GM19468 (cell line): Measurements from ENCODE around the gene FAM117B.

Experiments used
- ATAC-seq: cut with Tn5 transposase; IDR thresholded peaks from one replicate; pipeline ENCODE4 v1.9.1; 2021; ENCODE audit warnings: mild to moderate bottlenecking, moderate library complexity, moderate number of reproducible peaks; ENCODE audit not compliant: unreplicated experiment; ENCODE audit errors: extremely low read depth

Gene FAM117B

DNA sequence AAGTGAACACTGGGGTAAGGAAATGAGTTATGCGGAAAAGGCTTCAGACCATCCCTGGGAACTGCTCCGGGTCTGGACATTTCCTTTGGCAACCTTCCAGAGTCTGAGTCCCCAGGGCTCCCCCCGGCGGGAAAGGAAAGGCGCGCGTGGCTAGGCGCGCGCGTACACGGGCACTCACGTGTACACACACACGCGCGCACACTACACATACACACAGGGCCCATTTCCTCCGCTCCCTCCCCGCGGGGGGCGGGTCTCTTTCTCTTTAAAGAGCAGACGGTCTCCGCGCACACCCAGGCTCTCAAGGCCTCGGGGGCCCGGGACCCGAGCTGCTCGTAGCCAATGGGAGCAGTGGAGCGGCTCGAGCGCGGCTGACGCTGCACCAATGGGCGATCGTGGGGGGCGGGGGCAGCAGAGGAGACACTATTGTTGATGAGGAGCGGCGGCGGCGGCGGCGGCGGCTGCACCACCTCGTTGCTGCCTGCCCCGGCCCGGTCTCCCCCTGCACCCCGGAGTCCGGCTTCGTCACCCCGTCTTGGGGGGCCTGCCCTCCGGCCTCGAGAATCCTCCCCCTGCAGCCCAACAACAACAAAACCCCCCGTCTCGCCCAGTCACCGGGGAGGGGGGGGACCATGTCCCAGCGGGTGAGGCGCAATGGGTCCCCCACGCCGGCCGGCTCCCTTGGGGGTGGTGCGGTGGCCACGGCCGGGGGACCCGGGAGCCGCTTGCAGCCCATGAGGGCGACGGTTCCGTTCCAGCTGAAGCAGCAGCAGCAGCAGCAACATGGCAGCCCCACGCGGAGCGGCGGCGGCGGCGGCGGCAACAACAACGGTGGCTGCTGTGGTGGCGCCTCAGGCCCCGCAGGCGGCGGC lies at the start of gene FAM117B:
Gene FAM117B (plus strand): TSS at position 414 of the 872 bp plus-strand sequence. CDS start 219 bp downstream, at position 633.
- peak; percentile 81 for ATAC-seq

DNA sequence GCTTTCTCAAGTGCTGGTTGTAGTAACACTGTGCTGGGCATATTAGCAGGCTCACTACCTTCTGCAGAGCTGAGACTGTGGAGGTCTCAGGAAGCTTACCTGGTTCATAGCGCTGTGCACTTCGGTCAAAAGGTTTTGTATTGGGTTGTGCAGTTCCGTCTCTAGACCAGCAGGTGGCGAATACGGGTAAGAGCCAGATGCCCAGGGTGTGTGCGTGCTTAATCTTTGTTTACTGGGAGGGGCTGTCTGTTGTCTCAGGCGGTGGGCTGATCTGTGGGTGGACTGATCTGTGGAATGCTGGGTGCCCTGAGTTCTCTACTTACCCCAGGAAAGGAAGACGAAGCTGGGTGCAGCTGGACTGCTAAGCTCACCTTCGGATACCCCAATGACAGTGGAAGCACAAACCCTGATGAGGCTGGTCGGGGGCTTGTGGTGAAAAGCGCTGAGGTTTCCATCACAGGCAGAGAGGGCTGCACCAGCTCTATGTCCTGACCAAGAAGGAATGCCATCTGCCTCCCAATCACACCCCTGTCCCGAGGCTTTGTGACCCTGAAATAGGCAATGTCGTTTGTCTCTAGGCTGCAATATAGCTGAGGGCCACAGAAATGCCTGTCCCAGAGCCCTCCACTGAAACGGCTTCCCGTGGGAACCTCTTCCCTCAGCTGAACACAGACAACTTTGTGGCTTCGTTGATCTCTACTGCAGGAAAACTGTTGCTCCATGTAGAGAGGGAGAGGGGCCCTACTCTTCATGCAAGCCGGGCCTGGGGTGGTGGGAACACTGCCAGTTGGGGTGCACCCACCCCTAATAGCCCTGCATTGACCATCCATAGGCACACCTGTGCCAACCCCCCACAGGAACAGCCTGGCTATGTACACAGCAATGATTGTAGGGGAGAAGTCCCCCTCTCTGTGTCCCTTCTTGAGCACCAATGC lies 45.9 kb upstream of the FAM117B start:
- ATAC-seq = peak; percentile 32

DNA sequence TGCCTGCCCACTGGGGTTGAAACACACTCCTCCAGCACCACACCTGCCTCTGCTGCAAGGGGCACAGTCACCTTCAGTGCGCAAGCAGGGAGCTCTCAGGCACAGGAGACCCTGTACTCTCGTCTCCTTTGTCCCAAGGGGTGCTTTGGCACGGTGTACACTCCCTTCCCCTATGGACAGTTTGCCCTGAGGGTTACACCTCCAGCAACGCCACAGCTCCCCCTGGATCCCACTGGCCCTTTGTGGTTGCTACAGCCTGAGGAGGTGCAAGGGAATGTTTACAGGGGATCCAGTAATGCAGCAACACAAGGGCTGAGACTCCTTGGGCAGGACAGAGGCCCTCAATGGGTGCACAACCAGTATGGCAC lies 45.2 kb upstream of the FAM117B start:
- ATAC-seq = no peak

DNA sequence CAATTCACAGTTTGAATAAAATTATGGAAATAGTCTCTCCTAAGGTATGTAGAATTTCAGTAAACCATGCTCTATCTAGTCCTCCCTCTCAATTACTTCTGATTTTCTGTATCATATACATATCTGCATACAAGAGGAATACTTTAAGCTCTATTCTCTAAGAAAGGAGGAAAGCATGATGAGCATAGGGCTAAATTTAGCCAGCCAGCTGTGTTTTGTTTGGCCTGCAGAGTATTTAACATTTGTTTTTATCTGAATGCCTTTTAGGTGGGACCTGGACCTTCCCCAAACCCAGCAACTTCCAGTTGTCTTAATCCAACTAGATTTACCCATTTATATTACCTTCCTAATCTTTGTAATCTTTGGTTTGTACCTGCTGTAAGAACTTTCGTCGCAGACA lies 42.2 kb upstream of the FAM117B start:
- ATAC-seq = no peak

DNA sequence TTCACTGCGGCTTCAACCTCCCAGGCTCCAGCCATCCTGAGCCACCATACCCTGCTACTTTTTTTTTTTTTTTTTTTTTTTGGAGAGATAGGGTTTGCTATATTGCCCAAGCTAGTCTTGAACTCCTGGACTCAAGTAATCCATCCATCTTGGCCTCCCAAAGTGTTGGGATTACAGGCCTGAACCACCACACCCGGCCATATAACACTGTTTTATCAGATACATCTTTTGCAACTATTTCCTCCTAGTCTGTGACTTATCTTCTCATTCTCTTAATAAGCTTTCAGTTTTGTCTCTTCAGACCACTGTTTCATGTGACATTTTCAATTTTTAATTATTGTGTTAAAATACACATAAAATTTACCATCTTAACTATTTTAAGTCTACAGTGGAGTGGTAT lies 35.7 kb upstream of the FAM117B start:
- ATAC-seq = no peak

DNA sequence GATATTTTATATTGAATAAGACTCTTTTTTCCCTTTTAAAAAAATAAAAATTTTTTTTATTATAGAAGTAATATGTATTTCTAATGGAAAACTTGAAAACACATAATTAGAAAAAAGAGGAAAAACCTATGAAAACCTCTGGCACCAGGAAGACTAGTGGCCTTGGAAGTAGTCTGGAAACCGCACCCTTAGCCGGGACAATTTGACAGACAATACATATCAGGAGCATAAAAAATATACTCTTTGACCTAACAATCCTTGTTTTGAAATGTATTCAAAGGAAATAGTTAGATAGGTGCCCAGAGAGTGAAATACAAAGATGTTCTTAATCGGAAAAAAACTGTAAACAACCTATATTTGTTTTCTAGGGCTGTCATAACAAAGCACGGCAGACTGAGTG lies 34.9 kb upstream of the FAM117B start:
- no peak for ATAC-seq

DNA sequence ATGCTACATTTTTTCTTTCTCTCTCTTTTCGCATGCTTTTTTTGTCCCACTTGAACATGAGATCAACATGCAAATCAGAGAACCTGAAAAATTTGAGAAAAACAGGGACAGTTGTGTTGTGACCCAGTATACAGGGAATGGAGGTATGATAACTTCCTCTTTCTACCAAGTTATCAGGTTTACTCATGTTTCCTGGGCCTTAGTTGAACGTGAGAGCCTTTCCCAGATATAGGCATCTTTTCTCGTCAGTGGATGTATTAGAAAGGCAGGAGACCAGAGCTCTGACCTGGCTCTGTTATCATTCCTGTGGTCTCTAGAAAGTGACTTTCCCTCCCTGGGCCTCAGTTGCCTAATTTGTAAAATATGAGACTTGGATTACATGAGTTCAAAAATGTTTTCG lies 30.1 kb upstream of the FAM117B start:
- no peak for ATAC-seq

DNA sequence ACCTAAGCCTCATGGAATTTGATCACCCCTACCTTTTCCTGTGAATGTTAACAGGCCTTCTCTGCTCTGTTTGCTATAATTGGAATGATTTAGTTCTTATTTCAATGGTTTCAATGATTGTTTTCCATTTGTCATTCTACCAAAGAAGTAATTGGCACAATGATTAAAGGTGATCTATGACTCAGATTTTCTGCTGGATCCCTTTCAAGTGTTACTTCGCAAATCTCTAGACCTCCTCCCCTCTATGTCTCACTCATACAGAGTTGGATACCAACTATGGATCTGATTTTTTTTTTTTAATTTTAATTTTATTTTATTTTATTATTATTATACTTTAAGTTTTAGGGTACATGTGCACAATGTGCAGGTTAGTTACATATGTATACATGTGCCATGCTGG lies 29.6 kb upstream of the FAM117B start:
- no peak for ATAC-seq

DNA sequence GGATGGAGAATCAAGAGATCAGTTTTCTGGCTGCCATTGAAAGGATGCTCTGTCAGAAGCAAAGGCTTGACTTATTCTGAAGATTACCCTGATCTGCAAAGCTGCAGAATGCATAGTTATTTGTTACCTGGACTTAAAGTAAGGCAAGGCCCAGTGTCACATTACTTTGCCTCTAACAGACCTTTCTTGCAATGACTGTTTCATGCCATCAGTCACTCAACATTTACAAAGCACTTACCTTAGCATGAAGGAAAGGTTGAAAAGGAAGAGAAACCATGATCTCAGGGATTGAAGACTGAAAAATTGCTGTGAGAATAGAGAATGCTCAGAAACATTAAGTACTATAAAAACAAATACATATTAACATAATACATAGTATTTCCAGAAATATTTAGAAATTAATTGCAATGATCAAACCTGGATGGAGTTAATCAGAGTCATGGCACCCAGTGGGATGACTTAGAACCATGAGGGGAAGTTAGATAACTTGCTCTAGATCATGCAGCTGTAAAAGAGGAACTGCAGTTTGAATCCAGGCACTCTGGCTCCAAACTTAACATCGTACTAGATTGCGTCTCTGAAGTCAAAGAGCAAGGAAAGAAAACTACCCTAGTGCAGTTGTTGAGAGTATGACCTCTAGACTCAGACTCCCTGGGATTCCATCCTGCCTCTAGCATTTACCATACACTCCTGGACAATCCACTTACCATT lies 26.5 kb upstream of the FAM117B start:
- ATAC-seq = no peak

DNA sequence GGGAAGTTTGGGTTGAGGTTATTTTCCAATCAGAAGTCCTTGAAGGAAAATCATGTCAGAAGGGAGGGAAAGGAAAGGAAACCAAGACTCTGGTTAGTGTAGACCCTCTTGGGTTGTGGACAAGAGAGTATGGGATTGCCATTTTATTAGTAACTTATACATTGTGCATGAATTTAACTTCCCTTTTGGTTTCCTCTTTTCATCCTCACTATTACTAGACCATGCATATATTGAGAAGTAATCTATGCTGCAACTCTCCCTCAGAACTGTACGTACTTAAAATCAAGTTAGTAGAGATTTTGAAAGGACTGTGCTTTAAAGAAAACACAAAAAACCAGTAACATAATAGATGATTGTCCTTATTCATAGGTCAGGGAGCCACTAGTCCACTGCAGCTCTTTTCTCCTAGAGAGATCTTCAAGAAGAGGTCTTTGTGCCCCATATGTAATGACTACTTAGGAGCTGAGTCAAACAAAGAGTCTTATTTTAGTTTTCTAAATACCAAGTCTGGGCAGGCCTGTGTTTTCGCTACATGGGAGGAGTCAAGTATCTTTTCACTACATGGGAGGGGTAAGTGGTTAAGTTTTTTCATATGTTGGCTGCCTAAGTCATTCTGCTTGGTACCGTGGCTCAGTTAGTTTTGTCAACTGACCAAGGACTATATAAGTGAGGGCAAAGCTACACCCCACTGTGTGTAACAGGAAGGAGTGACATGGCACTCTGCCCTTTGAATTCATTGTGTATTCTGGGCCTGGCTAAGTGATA lies 25.2 kb upstream of the FAM117B start:
- ATAC-seq = peak; percentile 55

DNA sequence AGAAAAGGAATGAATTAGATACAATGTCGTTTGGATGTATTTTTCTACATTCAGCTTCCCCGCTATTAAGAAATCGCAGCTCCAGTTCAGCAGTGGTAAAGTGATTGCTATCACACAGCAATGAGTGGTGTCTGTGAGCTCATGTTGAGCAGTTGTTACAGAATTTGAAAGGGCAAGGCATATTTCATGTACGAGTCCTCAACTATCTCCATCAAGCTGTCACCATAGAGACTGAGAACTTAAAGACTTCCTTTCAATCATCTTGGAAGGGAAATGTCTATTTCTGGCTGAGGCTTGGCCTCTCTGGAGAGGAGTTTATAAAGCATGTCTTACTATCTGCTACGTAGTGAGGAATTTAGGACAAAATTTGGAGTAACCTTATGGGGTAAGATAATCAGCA lies 24.4 kb upstream of the FAM117B start:
- no peak for ATAC-seq

DNA sequence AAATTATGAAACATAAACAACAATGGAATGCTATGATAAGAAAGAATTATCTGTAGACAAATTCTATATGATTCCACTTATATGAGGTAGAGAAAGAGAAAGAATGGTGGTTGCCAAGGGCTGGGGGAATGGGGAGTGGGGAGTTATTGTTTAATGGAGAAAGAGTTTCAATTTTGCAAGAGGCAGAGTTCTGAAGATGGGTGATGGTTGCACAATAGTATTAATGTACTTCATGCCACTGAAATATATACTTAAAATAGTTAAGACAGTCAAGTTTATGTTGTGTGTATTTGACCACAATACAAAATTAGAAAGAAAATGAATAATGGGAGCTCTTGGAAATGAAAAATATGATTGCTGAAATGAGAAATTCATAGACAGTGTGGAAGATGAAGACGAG lies 22.6 kb upstream of the FAM117B start:
- no peak for ATAC-seq

DNA sequence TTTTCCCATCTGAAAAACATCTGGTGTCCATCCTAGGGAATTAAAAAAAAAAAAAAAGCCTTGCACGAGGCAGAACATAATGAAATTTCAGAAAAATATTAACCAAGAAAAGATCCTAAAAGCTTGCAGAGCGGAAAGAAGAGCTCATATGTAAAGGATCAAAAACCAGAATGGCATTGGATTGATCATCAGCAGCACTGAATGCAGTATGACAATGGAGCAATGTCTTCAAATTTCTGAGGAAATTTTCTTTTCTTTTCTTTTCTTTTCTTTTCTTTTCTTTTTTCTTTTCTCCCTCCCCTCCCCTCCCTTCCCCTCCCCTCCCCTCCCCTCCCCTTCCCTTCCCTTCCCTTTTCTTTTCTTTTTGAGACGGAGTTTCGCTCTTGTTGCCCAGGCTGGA lies 21.3 kb upstream of the FAM117B start:
- ATAC-seq = no peak

DNA sequence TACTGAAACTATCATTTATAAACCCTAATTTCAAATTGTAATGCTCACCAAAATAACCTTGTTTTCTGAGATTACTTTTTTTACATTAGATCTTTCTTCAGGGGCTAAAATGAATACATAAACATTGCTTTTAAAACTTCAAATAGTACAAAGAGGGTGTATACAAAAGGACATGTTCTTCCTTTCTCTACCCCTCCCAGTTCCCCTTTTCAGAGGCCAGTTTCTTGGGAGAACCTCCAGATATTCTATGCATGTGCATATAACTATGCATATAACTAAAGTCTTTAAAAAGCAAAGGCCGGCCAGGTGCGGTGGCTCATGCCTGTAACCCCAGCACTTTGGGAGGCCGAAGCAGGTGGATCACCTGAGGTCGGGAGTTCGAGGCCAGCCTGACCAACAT lies 10.6 kb upstream of the FAM117B start:
- ATAC-seq = no peak

DNA sequence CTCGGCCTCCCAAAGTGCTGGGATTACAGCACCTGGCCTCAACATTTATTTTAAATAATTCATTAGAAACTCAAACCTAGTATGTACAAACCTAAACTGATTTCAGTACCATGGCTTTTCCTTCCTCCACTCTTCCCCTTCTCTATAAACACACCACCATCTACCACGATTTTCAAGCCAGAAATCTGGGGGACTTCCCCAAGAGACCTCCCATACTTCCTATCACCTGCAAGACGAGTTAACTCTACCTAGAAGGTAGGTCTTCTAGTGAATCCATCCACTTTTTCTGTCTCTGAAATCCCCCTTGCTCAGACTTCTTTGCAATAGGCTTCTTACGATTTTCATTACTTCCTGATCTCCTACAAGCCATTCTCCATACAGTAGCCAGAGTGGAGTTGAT lies 7.7 kb upstream of the FAM117B start:
- no peak for ATAC-seq

DNA sequence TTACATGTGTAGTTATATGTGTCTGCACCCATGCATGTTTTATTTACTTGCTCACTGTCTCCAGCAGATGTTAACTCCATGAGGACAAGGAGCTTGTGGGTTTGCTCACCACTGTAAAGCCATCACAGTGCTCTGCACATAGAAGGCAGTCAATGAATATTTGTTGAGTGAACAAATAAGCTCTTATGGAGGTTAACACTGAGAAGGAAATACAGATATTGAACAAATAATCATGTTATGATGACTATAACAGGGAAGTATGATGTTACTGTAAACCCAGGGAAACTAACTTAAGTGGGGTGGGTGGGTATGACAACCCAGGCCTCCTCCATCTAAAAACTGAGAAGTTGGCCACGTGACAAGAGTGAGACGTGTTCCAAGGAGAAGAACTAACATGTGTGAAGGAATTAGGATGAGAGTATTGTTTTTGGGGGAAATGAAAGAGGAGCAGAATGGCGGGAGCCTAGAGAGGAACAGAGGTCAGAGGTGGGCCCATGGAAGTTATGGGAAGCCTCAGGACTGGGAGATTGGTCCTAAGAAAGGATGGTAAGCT lies 6.0 kb upstream of the FAM117B start:
- ATAC-seq = no peak

DNA sequence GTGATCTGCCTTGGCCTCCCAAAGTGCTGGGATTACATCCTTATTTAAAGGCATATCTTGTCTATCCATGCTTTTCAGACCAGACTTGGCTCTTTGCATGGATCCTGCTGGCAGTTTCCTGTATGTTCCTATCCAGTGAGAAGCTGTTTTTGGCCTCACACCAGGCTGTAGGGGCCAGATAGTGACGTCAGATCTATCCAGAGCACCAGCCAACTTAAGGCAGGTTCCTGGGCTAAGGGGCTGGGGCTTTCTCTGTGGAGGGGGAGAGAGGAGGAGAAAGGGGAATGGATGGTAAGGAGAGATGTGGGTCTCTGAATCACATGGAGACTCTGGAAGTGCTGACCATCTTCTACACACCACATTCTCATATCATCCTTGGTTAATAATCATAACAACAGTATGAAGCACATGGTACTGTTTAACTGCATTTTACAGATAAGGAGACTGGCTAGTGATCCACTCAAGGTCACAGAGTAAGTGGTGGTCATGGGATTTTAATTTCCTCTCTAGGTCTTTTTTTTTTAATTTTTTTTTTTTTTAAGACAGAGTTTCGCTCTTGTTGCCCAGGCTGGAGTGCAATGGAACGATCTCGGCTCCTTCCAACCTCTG lies 2.0 kb upstream of the FAM117B start:
- no peak for ATAC-seq

DNA sequence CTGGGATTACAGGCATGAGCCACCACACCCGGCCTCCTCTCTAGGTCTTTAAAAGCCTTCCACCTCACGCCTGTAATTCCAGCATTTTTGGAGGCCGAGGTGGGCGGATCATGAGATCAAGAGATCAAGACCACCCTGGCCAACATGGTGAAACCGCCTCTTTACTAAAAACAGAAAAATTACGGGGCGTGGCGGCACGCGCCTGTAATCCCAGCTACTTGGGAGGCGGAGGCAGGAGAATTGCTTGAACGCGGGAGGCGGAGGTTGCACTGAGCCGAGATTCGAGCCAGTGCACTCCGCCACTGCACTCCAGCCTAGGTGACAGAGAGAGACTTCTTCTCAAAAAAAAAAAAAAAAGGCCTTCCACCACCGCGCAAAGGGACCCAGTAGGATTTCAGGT lies 1.3 kb upstream of the FAM117B start:
- ATAC-seq = no peak
